D721Med (cell line): ENCODE measurements around the gene HIVEP1.

Source experiments
- DNase-seq: peaks from one replicate; pipeline ENCODE4 v3.0.0; 2011; ENCODE audit warnings: low spot score; ENCODE audit not compliant: insufficient read length
- FAIRE-seq: peaks from 2 replicates; lab custom pipeline; 2011; peaks lifted over from hg19 to GRCh38; lab: Jason Lieb, UNC
- TF ChIP-seq, protein P1 (sequence below): IDR thresholded peaks from 2 replicates; pipeline ENCODE4 v1.5.1; 2012; ENCODE audit warnings: mild to moderate bottlenecking, control low read depth; ENCODE audit not compliant: insufficient read depth; ENCODE audit errors: missing control alignments

HIVEP1 gene

DNA sequence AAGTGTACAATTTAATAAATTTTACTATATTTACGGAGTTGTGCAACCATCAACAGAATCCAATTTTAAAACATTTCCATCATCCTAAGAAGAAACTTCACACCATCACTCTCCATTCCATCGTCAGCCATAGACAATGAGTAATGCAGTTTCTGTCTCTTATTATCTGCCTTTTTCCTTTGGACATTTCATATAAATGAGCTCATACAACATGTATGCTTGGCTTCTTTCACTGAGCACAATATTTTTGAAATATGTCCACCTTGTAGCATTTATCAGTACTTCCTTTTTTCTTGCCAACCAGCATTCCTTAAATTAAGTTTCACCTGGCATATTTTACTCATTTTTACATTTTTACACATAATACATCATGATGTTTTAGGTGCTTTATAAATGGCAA, 22.7 kb upstream of the HIVEP1 start:
- no peak for DNase-seq
- FAIRE-seq, result no peak
- TF ChIP-seq, protein P1, sequence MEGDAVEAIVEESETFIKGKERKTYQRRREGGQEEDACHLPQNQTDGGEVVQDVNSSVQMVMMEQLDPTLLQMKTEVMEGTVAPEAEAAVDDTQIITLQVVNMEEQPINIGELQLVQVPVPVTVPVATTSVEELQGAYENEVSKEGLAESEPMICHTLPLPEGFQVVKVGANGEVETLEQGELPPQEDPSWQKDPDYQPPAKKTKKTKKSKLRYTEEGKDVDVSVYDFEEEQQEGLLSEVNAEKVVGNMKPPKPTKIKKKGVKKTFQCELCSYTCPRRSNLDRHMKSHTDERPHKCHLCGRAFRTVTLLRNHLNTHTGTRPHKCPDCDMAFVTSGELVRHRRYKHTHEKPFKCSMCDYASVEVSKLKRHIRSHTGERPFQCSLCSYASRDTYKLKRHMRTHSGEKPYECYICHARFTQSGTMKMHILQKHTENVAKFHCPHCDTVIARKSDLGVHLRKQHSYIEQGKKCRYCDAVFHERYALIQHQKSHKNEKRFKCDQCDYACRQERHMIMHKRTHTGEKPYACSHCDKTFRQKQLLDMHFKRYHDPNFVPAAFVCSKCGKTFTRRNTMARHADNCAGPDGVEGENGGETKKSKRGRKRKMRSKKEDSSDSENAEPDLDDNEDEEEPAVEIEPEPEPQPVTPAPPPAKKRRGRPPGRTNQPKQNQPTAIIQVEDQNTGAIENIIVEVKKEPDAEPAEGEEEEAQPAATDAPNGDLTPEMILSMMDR, result no peak

DNA sequence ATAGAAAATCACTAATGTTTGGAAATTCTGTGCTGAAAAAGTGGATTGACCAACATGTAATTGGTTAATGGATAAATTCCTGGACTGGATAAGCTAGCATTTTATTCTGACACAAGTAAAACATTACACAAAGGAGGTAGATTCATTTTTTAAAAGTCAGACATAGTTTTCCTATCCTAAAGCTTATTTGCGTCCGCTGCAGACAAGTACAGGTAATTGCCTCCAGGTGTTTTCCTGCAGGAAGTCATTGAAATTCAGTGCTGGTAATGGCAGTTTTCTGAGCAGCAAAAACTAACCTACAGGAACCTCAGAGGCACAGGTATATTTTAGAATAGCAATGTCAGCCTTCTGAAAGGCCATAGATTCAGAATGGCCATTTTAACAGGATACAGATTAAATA, 20.0 kb upstream of the HIVEP1 start:
- DNase-seq, result no peak
- FAIRE-seq, result no peak
- TF ChIP-seq, protein P1, result no peak

DNA sequence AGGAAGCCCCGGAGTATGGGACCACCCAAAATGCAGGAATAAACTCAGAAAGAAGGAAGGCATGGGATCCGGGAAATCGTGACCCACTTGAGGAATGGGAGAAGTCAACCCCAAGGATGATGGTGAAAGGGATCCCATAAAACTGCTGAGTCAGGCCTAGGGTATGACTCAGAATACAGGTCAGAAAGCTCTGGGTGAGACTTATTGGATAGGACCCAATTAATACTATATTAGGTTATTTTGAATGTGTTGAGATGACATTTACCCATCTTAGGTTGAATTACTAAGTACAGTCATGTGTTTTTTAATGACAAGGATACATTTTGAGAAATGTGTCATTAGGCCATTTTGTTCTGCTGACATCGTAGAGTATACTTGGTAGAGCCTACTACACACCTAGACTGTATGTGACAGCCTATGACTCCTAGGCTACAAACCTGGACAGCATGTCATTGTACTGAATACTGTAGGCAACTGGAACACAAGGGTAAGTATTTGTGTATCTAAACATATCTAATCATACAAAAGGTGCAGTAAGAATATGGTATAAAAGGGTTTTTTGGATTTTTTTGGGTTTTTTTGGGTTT, 17.1 kb upstream of the HIVEP1 start:
- DNase-seq, result no peak
- no peak for FAIRE-seq
- TF ChIP-seq, protein P1, result no peak

DNA sequence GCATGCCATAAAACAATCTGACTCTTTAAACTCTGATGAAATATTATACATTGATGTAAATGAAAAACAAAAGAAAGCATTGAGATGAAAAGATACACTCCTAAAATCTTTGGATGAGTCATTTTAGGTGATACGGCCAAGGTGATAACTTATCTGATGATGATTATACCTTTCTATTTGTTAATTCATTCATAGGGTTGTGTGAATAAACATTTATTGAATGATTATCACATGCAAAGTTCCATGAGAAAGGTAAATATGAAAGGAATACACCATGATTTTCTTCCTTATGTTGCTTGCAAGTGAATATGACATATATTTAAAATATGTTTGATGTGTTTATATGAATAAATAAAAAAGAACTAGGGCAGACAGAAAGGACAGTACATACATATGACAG, 15.4 kb upstream of the HIVEP1 start:
- TF ChIP-seq, protein P1, result no peak
- FAIRE-seq (no peak), DNase-seq (no peak)

DNA sequence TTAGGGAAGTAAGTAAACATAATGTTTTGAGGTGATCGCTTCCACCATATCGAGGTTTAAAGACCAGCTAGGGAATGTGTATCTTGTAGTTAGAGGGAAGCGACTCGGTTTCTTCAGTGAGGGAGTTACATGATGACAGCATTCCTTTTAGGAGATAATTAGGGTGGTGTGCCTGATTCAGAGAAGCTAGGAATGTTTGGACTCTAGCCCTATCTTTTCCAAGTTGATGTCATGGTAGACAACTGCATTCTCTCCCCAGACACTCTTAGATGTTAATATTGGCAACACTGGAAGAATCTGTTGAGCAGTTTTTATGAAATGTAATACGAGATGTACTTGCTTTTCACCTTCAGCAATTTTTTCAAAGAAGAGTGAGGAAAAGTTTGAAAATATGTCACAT, 12.9 kb upstream of the HIVEP1 start:
- DNase-seq (no peak), FAIRE-seq (no peak)
- TF ChIP-seq, protein P1, result no peak

DNA sequence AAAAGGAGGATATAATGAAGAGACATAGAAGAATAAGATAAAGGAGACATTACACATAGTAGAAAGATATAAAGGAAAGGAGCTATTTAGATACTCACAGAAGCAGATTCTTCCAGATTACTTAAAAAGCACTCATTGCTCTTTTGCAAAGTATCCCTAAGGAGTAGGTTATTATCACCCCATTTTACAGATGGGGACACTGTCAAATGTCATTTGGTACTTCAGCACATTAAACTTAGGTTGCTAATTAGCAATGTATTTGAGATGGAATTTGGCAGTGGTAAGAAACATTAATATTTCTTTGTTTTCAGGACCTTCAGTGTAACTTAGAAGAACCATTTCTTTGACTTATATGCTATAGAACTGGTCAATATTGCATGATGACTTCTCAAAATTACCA, 11.9 kb upstream of the HIVEP1 start:
- FAIRE-seq (no peak), DNase-seq (no peak)
- TF ChIP-seq, protein P1, result no peak

DNA sequence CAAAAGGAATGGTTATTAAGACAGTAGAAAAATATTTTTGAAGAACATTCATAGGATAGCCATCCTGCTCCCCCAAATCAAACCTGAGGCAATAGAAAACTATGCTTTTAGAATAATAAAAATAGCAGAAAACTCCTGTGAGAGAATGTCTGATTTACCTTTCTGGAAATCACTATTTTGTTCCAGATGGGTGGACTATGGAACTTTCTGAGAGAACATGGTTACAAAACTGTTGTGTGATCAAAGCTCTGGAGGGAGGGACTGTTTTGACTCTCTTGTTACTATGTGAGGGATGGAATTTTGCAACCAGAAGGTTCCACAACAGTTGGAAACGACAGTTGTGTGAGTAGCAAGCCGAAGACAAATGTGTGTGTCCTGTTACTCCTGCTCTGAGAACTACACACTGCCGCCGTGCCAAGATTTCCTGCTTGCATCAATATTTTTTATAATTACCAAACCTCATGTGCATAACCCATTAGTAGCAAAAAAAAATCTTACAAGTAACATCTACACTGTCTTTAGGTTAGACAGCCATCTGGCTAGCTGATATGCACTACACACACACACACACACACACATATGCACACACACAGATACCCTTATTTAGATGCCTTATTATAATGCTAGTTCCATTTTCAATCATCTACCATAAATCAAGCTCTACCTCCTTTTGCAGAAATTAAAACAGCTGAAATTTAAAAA, 11.0 kb upstream of the HIVEP1 start:
- no peak for DNase-seq

More for the DNA sequence above, 11.0 kb upstream of the HIVEP1 start:
- FAIRE-seq, result no peak
- TF ChIP-seq, protein P1, result no peak
